ENCODE results near the gene WDR46. TPM values are rescaled to one million over a fixed set of nuclear protein-coding genes. Genes with fewer than 3 reads are reported as not detected.

The WDR46 gene
- total RNA-seq, 2 donors from 2014 or later, result 25.7 to 51.7 TPM

- Histone ChIP-seq H3K4me3 (peak overlapping the region; percentile 54), H3K4me1 (peaks cover 5% of the 10 kb centered on the region), H3K9me3 (no peaks in the 10 kb centered on the region), H3K27ac (peak overlapping the region; percentile 91), H3K9ac (ENCODE audit: low read depth in 2 of 2, low read length in 2 of 2) (peak overlapping the region; percentile 93 to 95), H3K27me3 (no peaks in the 10 kb centered on the region), H3K36me3 (no peaks in the 10 kb centered on the region)
- intact Hi-C loops (cut with DNase I), result loop anchor here (2.0 to 5.0 kb wide), 3 partner anchors 88 to 235 kb away; no protein-coding TSS in a partner anchor
- peak; percentile 32 for DNase-seq
- TF ChIP-seq CTCF (IDR thresholded peaks at IDR 0.05), result no peak
Observed at GRCh38 chr6:33249732-33250630, 39.1 kb downstream of the WDR46 start.

GRCh38 chr6:33248932-33249731 lies 39.9 kb downstream of the WDR46 start:
- no peaks in the 10 kb centered on the region for H3K9me3 ChIP-seq
- peak overlapping the region; percentile 93 to 95 for H3K9ac ChIP-seq (ENCODE audit: low read depth in 2 of 2, low read length in 2 of 2)
- no peak for TF ChIP-seq CTCF (IDR thresholded peaks at IDR 0.05)
- peak overlapping the region; percentile 91 for H3K27ac ChIP-seq
- H3K27me3 ChIP-seq, result no peaks in the 10 kb centered on the region
- intact Hi-C loops (cut with DNase I), result loop anchor here (2.0 to 5.0 kb wide), 3 partner anchors 87 to 234 kb away; no protein-coding TSS in a partner anchor
- H3K4me3 ChIP-seq, result peak overlapping the region; percentile 54
- H3K4me1 ChIP-seq, result peaks cover 5% of the 10 kb centered on the region
- peak; percentile 98 for DNase-seq
- no peaks in the 10 kb centered on the region for H3K36me3 ChIP-seq

- Histone ChIP-seq H3K27me3 (no peaks in the 10 kb centered on the region), H3K4me1 (peaks cover 5% of the 10 kb centered on the region)
- intact Hi-C loops (cut with DNase I), result loop anchor here (2.0 to 5.0 kb wide), 3 partner anchors 86 to 234 kb away; no protein-coding TSS in a partner anchor
Observed at GRCh38 chr6:33248643-33248931, 40.5 kb downstream of the WDR46 start.

GRCh38 chr6:33247977-33248642 lies 40.9 kb downstream of the WDR46 start:
- H3K36me3 ChIP-seq, result no peaks in the 10 kb centered on the region
- peak; percentile 97 for TF ChIP-seq CTCF (IDR thresholded peaks at IDR 0.05)
- peak overlapping the region; percentile 54 for H3K4me3 ChIP-seq
- no peaks in the 10 kb centered on the region for H3K27me3 ChIP-seq
- peaks cover 5% of the 10 kb centered on the region for H3K4me1 ChIP-seq
- H3K9me3 ChIP-seq, result no peaks in the 10 kb centered on the region
- DNase-seq, result peak; percentile 97
- peak overlapping the region in 1 of 2 donors; percentile 79 for H3K9ac ChIP-seq (ENCODE audit: low read depth in 2 of 2, low read length in 2 of 2)
- H3K27ac ChIP-seq, result peak overlapping the region; percentile 91
- intact Hi-C loops (cut with DNase I), result loop anchor here (2.0 to 5.0 kb wide), 3 partner anchors 86 to 233 kb away; no protein-coding TSS in a partner anchor

More at GRCh38 chr6:33248643-33248931, 40.5 kb downstream of the WDR46 start:
- Histone ChIP-seq H3K4me3 (peak overlapping the region; percentile 54), H3K27ac (peak overlapping the region; percentile 91), H3K9ac (ENCODE audit: low read depth in 2 of 2, low read length in 2 of 2) (peak overlapping the region; percentile 62 to 79), H3K36me3 (no peaks in the 10 kb centered on the region), H3K9me3 (no peaks in the 10 kb centered on the region)
- DNase-seq, result no peak
- no peak for TF ChIP-seq CTCF (IDR thresholded peaks at IDR 0.05)

GRCh38 chr6:33243476-33243875 lies 45.6 kb downstream of the WDR46 start:
- no peak for DNase-seq
- Histone ChIP-seq H3K9ac (ENCODE audit: low read depth in 2 of 2, low read length in 2 of 2) (no peak overlapping the region), H3K4me1 (no peaks in the 10 kb centered on the region), H3K27me3 (no peaks in the 10 kb centered on the region), H3K36me3 (no peaks in the 10 kb centered on the region), H3K9me3 (no peaks in the 10 kb centered on the region), H3K27ac (no peak overlapping the region), H3K4me3 (no peak overlapping the region)
- intact Hi-C loops (cut with DNase I), result no loop called here
- no peak for TF ChIP-seq CTCF (IDR thresholded peaks at IDR 0.05)

All from colonic mucosa (tissue), 4 donors.